A549 (cell line): ENCODE results near the gene PTGS2.

Source experiments
- BHLHE40 ChIP-seq: IDR thresholded peaks from 2 replicates; pipeline ENCODE4 v1.6.1; 2012; ENCODE audit warnings: low read depth, low read length, inconsistent platforms
- ESRRA ChIP-seq: fragments of 150-350 bp; IDR thresholded peaks from 2 replicates; pipeline ENCODE4 v1.6.1; 2014; ENCODE audit warnings: mild to moderate bottlenecking, low read length, borderline replicate concordance
- HEYL ChIP-seq: fragments of 250-450 bp; sonication (Bioruptor Pico); IDR thresholded peaks from 2 replicates; pipeline ENCODE4 v1.8.0; 2021; ENCODE audit warnings: mild to moderate bottlenecking, moderate library complexity
- POLR2A ChIP-seq: IDR thresholded peaks from 2 replicates; pipeline ENCODE4 v1.6.1; 2012; ENCODE audit warnings: mild to moderate bottlenecking, low read length
- REST ChIP-seq: fragments of 200-600 bp; sonication (generic); IDR thresholded peaks from 2 replicates; pipeline ENCODE4 v1.6.1; 2016; ENCODE audit warnings: antibody characterized with exemption, mild to moderate bottlenecking, moderate library complexity
- RFX5 ChIP-seq: fragments of 450-650 bp; IDR thresholded peaks from 2 replicates; pipeline ENCODE4 v1.7.1; 2014; ENCODE audit warnings: antibody characterized with exemption, mild to moderate bottlenecking, moderate library complexity
- RNF2 ChIP-seq: fragments of 200-600 bp; sonication (generic); IDR thresholded peaks from 2 replicates; pipeline ENCODE4 v1.6.1; 2016; ENCODE audit warnings: low read depth, mild to moderate bottlenecking, antibody characterized with exemption, moderate library complexity, borderline replicate concordance
- SREBF2 ChIP-seq: fragments of 450-650 bp; IDR thresholded peaks from 2 replicates; pipeline ENCODE4 v1.6.1; 2014; ENCODE audit warnings: mild to moderate bottlenecking, moderate library complexity
- ZC3H11A ChIP-seq: fragments of 450-650 bp; IDR thresholded peaks from 2 replicates; pipeline ENCODE4 v1.6.1; 2014; ENCODE audit warnings: antibody characterized with exemption, mild to moderate bottlenecking
- ZSCAN20 ChIP-seq: fragments of 250-450 bp; sonication (Bioruptor Pico); IDR thresholded peaks from 2 replicates; pipeline ENCODE4 v1.8.0; 2022; ENCODE audit warnings: mild to moderate bottlenecking, moderate library complexity
- TF ChIP-seq, protein P1 (sequence below): fragments of >200 bp; sonication (Bioruptor Twin); formaldehyde crosslinking; IDR thresholded peaks from 3 replicates; pipeline ENCODE4 v1.5.1; 2016
- TF ChIP-seq, protein P2 (sequence below): fragments of >200 bp; sonication (Bioruptor Twin); formaldehyde crosslinking; IDR thresholded peaks from 3 replicates; pipeline ENCODE4 v1.6.1; 2016

GRCh38 chr1:186678155-186678554, 2.1 kb downstream of the PTGS2 start:
- no peak for TF ChIP-seq RFX5
- TF ChIP-seq, protein P1, sequence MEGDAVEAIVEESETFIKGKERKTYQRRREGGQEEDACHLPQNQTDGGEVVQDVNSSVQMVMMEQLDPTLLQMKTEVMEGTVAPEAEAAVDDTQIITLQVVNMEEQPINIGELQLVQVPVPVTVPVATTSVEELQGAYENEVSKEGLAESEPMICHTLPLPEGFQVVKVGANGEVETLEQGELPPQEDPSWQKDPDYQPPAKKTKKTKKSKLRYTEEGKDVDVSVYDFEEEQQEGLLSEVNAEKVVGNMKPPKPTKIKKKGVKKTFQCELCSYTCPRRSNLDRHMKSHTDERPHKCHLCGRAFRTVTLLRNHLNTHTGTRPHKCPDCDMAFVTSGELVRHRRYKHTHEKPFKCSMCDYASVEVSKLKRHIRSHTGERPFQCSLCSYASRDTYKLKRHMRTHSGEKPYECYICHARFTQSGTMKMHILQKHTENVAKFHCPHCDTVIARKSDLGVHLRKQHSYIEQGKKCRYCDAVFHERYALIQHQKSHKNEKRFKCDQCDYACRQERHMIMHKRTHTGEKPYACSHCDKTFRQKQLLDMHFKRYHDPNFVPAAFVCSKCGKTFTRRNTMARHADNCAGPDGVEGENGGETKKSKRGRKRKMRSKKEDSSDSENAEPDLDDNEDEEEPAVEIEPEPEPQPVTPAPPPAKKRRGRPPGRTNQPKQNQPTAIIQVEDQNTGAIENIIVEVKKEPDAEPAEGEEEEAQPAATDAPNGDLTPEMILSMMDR = no peak
- TF ChIP-seq ESRRA = no peak
- TF ChIP-seq RNF2 = no peak
- TF ChIP-seq, protein P2, sequence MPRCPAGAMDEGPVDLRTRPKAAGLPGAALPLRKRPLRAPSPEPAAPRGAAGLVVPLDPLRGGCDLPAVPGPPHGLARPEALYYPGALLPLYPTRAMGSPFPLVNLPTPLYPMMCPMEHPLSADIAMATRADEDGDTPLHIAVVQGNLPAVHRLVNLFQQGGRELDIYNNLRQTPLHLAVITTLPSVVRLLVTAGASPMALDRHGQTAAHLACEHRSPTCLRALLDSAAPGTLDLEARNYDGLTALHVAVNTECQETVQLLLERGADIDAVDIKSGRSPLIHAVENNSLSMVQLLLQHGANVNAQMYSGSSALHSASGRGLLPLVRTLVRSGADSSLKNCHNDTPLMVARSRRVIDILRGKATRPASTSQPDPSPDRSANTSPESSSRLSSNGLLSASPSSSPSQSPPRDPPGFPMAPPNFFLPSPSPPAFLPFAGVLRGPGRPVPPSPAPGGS = no peak
- TF ChIP-seq ZSCAN20 = no peak
- TF ChIP-seq BHLHE40 = no peak
- no peak for TF ChIP-seq ZC3H11A
- TF ChIP-seq REST = no peak
- TF ChIP-seq POLR2A = no peak
- TF ChIP-seq HEYL (CRISPR knock-in tag) = no peak
- no peak for TF ChIP-seq SREBF2
